HepG2 (cell line): ENCODE measurements around the gene DENND5B. TPM values are rescaled to one million over a fixed set of nuclear protein-coding genes. Genes with fewer than 3 reads are reported as not detected.

Experiments used
- ATAC-seq: fragments of 200-7000 bp; cut with Tn5 transposase; 3 replicates; pipeline ENCODE4 v1.9.1; 2020; ENCODE audit warnings: mild to moderate bottlenecking, moderate library complexity
- BruUV-seq: library from RNA; stranded (reverse); fragments of 400-500 nt; replicated peaks from 2 replicates; lab custom pipeline; 2021; lab: Mats Ljungman, UMichigan
- CTCF ChIA-PET: fragments of 300-600 bp; formaldehyde crosslinking; extraction: SDS; loops from one replicate; lab custom pipeline; 2021; ENCODE audit warnings: low total read pairs, inconsistent platforms, low intra/inter-chr PET ratio; lab: Yijun Ruan, JAX
- POLR2A ChIA-PET: fragments of 350-600 bp; sonication (Branson Sonifier 250); formaldehyde crosslinking; loops from one replicate; lab custom pipeline; 2020; ENCODE audit warnings: antibody characterized with exemption, inconsistent platforms; lab: Yijun Ruan, JAX
- DNase-seq: peaks from one replicate; pipeline ENCODE4 v3.0.0-alpha.2; 2015; ENCODE audit warnings: low spot score
- FAIRE-seq: peaks from 3 replicates; lab custom pipeline; 2011; peaks lifted over from hg19 to GRCh38; lab: Jason Lieb, UNC
- H2AFZ ChIP-seq: one replicate; pipeline ENCODE4 v1.6.1; 2011; ENCODE audit warnings: low read length, inconsistent platforms
- H3K27ac ChIP-seq: fragments of 300-600 bp; 3 replicates; pipeline ENCODE4 v1.8.0; 2011; ENCODE audit warnings: mixed run types, mild to moderate bottlenecking, mixed read lengths, low read length, inconsistent platforms; ENCODE audit not compliant: insufficient read depth; ENCODE audit errors: extremely low read length
- H3K27me3 ChIP-seq, 2 experiments: fragments of 200-600 bp in 1 of 2; 2 replicates in 1 of 2; 3 replicates in 1 of 2; pipeline versions ENCODE4 v1.6.0 to v1.8.0; 2011; ENCODE audit warnings: low read length in 2 of 2, mild to moderate bottlenecking in 2 of 2, moderate library complexity in 2 of 2, inconsistent platforms in 1 of 2; ENCODE audit not compliant: insufficient read depth in 2 of 2, control insufficient read depth in 1 of 2
- H3K36me3 ChIP-seq, 2 experiments: fragments of 200-600 bp in 1 of 2; replicated peaks in 1 of 2; 2 replicates in 1 of 2; 3 replicates in 1 of 2; pipeline versions ENCODE4 v1.5.1 to v1.8.0; 2011; ENCODE audit warnings: low read length in 2 of 2, inconsistent platforms in 1 of 2; ENCODE audit not compliant: insufficient read depth in 2 of 2, control insufficient read depth in 1 of 2
- H3K4me1 ChIP-seq: 2 replicates; pipeline ENCODE4 v1.5.1; 2012; ENCODE audit warnings: low read length, inconsistent platforms; ENCODE audit not compliant: insufficient read depth
- H3K4me2 ChIP-seq: 2 replicates; pipeline ENCODE4 v1.6.0; 2011; ENCODE audit warnings: low read depth, low read length, inconsistent platforms
- H3K4me3 ChIP-seq, 3 experiments: fragments of 200-600 bp in 1 of 3; sonication (generic), shearing (Covaris generic) in 1 of 3; replicated peaks in 1 of 3; 2 replicates each; pipeline ENCODE4 v1.5.1; 2011 to 2016; ENCODE audit warnings: low read length in 3 of 3, inconsistent platforms in 2 of 3, low read depth in 2 of 3, mild to moderate bottlenecking in 2 of 3, control low read depth in 1 of 3, mixed read lengths in 1 of 3; ENCODE audit not compliant: insufficient read depth in 1 of 3
- H3K79me2 ChIP-seq: one replicate; pipeline ENCODE4 v1.6.1; 2011; ENCODE audit warnings: low read length, inconsistent platforms; ENCODE audit not compliant: insufficient read depth
- H3K9ac ChIP-seq: 2 replicates; pipeline ENCODE4 v1.6.0; 2011; ENCODE audit warnings: mild to moderate bottlenecking, low read depth, low read length, inconsistent platforms; ENCODE audit not compliant: insufficient read depth
- H3K9me3 ChIP-seq: 2 replicates; pipeline ENCODE4 v1.5.1; 2012; ENCODE audit warnings: mild to moderate bottlenecking, low read length
- H4K20me1 ChIP-seq: 2 replicates; pipeline ENCODE4 v1.6.0; 2011; ENCODE audit warnings: inconsistent platforms, mild to moderate bottlenecking, low read length, moderate library complexity; ENCODE audit not compliant: insufficient read depth
- ATRX ChIP-seq: sonication (generic); formaldehyde crosslinking; IDR thresholded peaks from 2 replicates; pipeline ENCODE4 v1.4.0; 2020; ENCODE audit warnings: missing genetic modification reagents, borderline replicate concordance
- KAT7 ChIP-seq: IDR thresholded peaks from 2 replicates; pipeline ENCODE4 v1.6.1; 2018; ENCODE audit warnings: borderline replicate concordance, missing compliant biosample characterization
- U2AF1 ChIP-seq: fragments of 200-400 bp; formaldehyde crosslinking; optimal IDR thresholded peaks from 2 replicates; pipeline ENCODE3; 2017; ENCODE audit warnings: mild to moderate bottlenecking, low read depth, low read length
- ZNF556 ChIP-seq: sonication (generic); formaldehyde crosslinking; IDR thresholded peaks from 2 replicates; pipeline ENCODE4 v1.4.0; 2020; ENCODE audit warnings: mild to moderate bottlenecking, missing genetic modification reagents, borderline replicate concordance
- WGBS: methylation state at CpG from one replicate; pipeline ENCODE4 v1.1.6; 2017; ENCODE audit warnings: low lambda C conversion rate; 5-methylcytosine and 5-hydroxymethylcytosine counted together
- in situ Hi-C: cut with HindIII; loops from 2 replicates; pipeline ENCODE4 v1.10.0; 2017; ENCODE audit warnings: low pct_unique_long_range_greater_than_20kb; ENCODE audit not compliant: extremely low pct_ligation_motif_present
- intact Hi-C: fragments of 100-400 bp; cut with micrococcal nuclease; formaldehyde crosslinking; loops from one replicate; pipeline ENCODE4 v1.10.0; 2022; ENCODE audit not compliant: unreplicated experiment
- polyA plus RNA-seq, 8 experiments: library from polyadenylated mRNA; depleted of rRNA in 3 of 8; stranded (reverse) in 7 of 8; unstranded in 1 of 8; fragments of >200 nt; fragmentation: Illumina TruSeq in 4 of 8; extraction: Trizol in 4 of 8; gene quantifications; 2 replicates each; pipeline versions ENCODE4 v1.2.1 to v1.2.3, GENCODE V29; 2011 to 2016; ENCODE audit warnings: low read depth in 4 of 8, missing spikeins in 1 of 8, mixed read lengths in 1 of 8; ENCODE audit not compliant: insufficient read depth in 1 of 8
- total RNA-seq, 5 experiments: library from RNA; depleted of rRNA; stranded (reverse); fragments of >200 nt; fragmentation: Illumina TruSeq; extraction: Trizol; gene quantifications; 2 replicates each; pipeline ENCODE4 v1.2.3, GENCODE V29; 2016; ENCODE audit warnings: low read depth in 1 of 5
- TF ChIP-seq, protein P1 (sequence below): sonication (generic); formaldehyde crosslinking; IDR thresholded peaks from 2 replicates; pipeline ENCODE4 v1.9.0; 2021; ENCODE audit warnings: missing genetic modification reagents, mild to moderate bottlenecking, borderline replicate concordance

DENND5B gene
- total and polyA plus RNA-seq, 2 of the 13 experiments (the other 11 are each of a cell fraction or from before 2014, with no cell fraction given) = 14.7 to 18.7 TPM

DNA sequence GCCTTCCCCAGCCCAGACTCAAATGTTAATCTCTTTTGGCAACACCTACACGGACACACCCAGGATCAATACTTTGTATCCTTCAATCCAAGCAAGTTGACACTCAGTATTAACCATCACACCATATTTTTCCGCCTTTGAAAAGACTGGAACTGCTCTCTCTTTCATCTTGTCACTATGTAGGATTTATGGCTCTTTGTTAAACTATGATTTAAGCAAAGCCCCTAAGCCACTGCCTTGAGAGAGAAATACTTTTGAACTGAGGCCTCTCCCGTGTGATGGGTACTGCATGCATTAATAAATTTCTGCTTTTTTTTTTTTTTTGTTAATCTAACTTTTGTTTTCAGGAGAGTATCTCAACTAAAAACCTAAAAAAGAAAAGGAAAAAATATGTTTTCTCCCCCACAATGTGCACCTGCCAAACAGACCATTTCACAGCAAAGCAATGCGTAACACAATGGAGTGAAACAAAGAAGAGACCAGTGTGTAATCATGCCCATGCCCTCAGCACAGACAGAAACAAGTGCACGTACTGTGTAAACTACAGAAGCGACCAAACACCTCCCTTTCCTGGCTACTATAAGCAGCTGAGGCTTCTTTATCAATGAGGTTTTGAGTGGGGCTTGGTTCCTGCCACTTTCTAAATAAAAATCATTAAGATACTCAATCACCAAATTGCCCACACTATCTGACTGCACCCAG, 40.2 kb upstream of the DENND5B start:
- 49% methylated on average over 6 of the region's 6 CpGs for WGBS
- ChIA-PET CTCF (no interaction called here), POLR2A (no interaction called here)
- ATAC-seq (no peak; the same call in 1 of the 3 replicates), FAIRE-seq (no peak), DNase-seq (no peak)
- Histone ChIP-seq H2AFZ (no peak overlapping the region), H3K9me3 (no peaks in the 10 kb centered on the region), H3K9ac (no peak overlapping the region), H3K4me1 (peaks cover 13% of the 10 kb centered on the region), H3K4me2 (no peak overlapping the region), H4K20me1 (no peaks in the 10 kb centered on the region), H3K36me3 (no peaks in the 10 kb centered on the region), H3K27ac (no peak overlapping the region), H3K27me3 (no peaks in the 10 kb centered on the region; a peak in 1 of 5 replicates), H3K79me2 (no peaks in the 10 kb centered on the region), H3K4me3 (no peak overlapping the region)
- intact Hi-C loops (loop anchor here (10.0 kb wide), 1 partner anchor 376 kb away; no protein-coding TSS in a partner anchor), in situ Hi-C loops (loop anchor here (10.0 kb wide), 1 partner anchor 376 kb away; no protein-coding TSS in a partner anchor)
- TF ChIP-seq ZNF556 (CRISPR knock-in tag) (no peak), ATRX (CRISPR knock-in tag) (no peak), U2AF1 (no peak), KAT7 (CRISPR knock-in tag) (no peak)
- TF ChIP-seq, protein P1, sequence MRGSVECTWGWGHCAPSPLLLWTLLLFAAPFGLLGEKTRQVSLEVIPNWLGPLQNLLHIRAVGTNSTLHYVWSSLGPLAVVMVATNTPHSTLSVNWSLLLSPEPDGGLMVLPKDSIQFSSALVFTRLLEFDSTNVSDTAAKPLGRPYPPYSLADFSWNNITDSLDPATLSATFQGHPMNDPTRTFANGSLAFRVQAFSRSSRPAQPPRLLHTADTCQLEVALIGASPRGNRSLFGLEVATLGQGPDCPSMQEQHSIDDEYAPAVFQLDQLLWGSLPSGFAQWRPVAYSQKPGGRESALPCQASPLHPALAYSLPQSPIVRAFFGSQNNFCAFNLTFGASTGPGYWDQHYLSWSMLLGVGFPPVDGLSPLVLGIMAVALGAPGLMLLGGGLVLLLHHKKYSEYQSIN (CRISPR knock-in tag) = no peak
- no TSS peak for BruUV-seq
